HepG2 (cell line): ENCODE results near the gene VTI1B. TPM values are rescaled to one million over a fixed set of nuclear protein-coding genes. Genes with fewer than 3 reads are reported as not detected.
A peak's percentile ranks its signal among the peaks of the same experiment; 100 is the strongest.

ENCODE experiments used
- ATAC-seq: fragments of 200-7000 bp; cut with Tn5 transposase; 3 replicates; pipeline ENCODE4 v1.9.1; 2020; ENCODE audit warnings: mild to moderate bottlenecking, moderate library complexity
- BruUV-seq: library from RNA; stranded (reverse); fragments of 400-500 nt; replicated peaks from 2 replicates; lab custom pipeline; 2021; lab: Mats Ljungman, UMichigan
- CTCF ChIA-PET: fragments of 300-600 bp; formaldehyde crosslinking; extraction: SDS; loops from one replicate; lab custom pipeline; 2021; ENCODE audit warnings: low total read pairs, inconsistent platforms, low intra/inter-chr PET ratio; lab: Yijun Ruan, JAX
- POLR2A ChIA-PET: fragments of 350-600 bp; sonication (Branson Sonifier 250); formaldehyde crosslinking; loops from one replicate; lab custom pipeline; 2020; ENCODE audit warnings: antibody characterized with exemption, inconsistent platforms; lab: Yijun Ruan, JAX
- DNase-seq: peaks from one replicate; pipeline ENCODE4 v3.0.0-alpha.2; 2015; ENCODE audit warnings: low spot score
- FAIRE-seq: peaks from 3 replicates; lab custom pipeline; 2011; peaks lifted over from hg19 to GRCh38; lab: Jason Lieb, UNC
- H2AFZ ChIP-seq: one replicate; pipeline ENCODE4 v1.6.1; 2011; ENCODE audit warnings: low read length, inconsistent platforms
- H3K27ac ChIP-seq: fragments of 300-600 bp; 3 replicates; pipeline ENCODE4 v1.8.0; 2011; ENCODE audit warnings: mixed run types, mild to moderate bottlenecking, mixed read lengths, low read length, inconsistent platforms; ENCODE audit not compliant: insufficient read depth; ENCODE audit errors: extremely low read length
- H3K27me3 ChIP-seq, 2 experiments: fragments of 200-600 bp in 1 of 2; 2 replicates in 1 of 2; 3 replicates in 1 of 2; pipeline versions ENCODE4 v1.6.0 to v1.8.0; 2011; ENCODE audit warnings: low read length in 2 of 2, mild to moderate bottlenecking in 2 of 2, moderate library complexity in 2 of 2, inconsistent platforms in 1 of 2; ENCODE audit not compliant: insufficient read depth in 2 of 2, control insufficient read depth in 1 of 2
- H3K36me3 ChIP-seq, 2 experiments: fragments of 200-600 bp in 1 of 2; replicated peaks in 1 of 2; 2 replicates in 1 of 2; 3 replicates in 1 of 2; pipeline versions ENCODE4 v1.5.1 to v1.8.0; 2011; ENCODE audit warnings: low read length in 2 of 2, inconsistent platforms in 1 of 2; ENCODE audit not compliant: insufficient read depth in 2 of 2, control insufficient read depth in 1 of 2
- H3K4me1 ChIP-seq: 2 replicates; pipeline ENCODE4 v1.5.1; 2012; ENCODE audit warnings: low read length, inconsistent platforms; ENCODE audit not compliant: insufficient read depth
- H3K4me2 ChIP-seq: 2 replicates; pipeline ENCODE4 v1.6.0; 2011; ENCODE audit warnings: low read depth, low read length, inconsistent platforms
- H3K4me3 ChIP-seq, 3 experiments: fragments of 200-600 bp in 1 of 3; sonication (generic), shearing (Covaris generic) in 1 of 3; replicated peaks in 1 of 3; 2 replicates each; pipeline ENCODE4 v1.5.1; 2011 to 2016; ENCODE audit warnings: low read length in 3 of 3, inconsistent platforms in 2 of 3, low read depth in 2 of 3, mild to moderate bottlenecking in 2 of 3, control low read depth in 1 of 3, mixed read lengths in 1 of 3; ENCODE audit not compliant: insufficient read depth in 1 of 3
- H3K79me2 ChIP-seq: one replicate; pipeline ENCODE4 v1.6.1; 2011; ENCODE audit warnings: low read length, inconsistent platforms; ENCODE audit not compliant: insufficient read depth
- H3K9ac ChIP-seq: 2 replicates; pipeline ENCODE4 v1.6.0; 2011; ENCODE audit warnings: mild to moderate bottlenecking, low read depth, low read length, inconsistent platforms; ENCODE audit not compliant: insufficient read depth
- H3K9me3 ChIP-seq: 2 replicates; pipeline ENCODE4 v1.5.1; 2012; ENCODE audit warnings: mild to moderate bottlenecking, low read length
- H4K20me1 ChIP-seq: 2 replicates; pipeline ENCODE4 v1.6.0; 2011; ENCODE audit warnings: inconsistent platforms, mild to moderate bottlenecking, low read length, moderate library complexity; ENCODE audit not compliant: insufficient read depth
- JUND ChIP-seq: sonication (generic); formaldehyde crosslinking; IDR thresholded peaks from 2 replicates; pipeline ENCODE4 v1.8.0; 2022; ENCODE audit warnings: mild to moderate bottlenecking, missing genetic modification reagents
- SAFB2 ChIP-seq: sonication (generic); formaldehyde crosslinking; IDR thresholded peaks from 2 replicates; pipeline ENCODE4 v1.5.1; 2020; ENCODE audit warnings: missing genetic modification reagents, low read depth, mild to moderate bottlenecking, borderline replicate concordance
- SMARCC2 ChIP-seq: fragments of 450-650 bp; IDR thresholded peaks from 2 replicates; pipeline ENCODE4 v1.6.1; 2017; ENCODE audit warnings: antibody characterized with exemption, mild to moderate bottlenecking
- SNAPC2 ChIP-seq: sonication (generic); formaldehyde crosslinking; IDR thresholded peaks from 2 replicates; pipeline ENCODE4 v1.8.1; 2022; ENCODE audit warnings: mild to moderate bottlenecking, missing genetic modification reagents
- TBL1XR1 ChIP-seq: fragments of 150-350 bp; IDR thresholded peaks from 2 replicates; pipeline ENCODE4 v1.6.1; 2014; ENCODE audit warnings: borderline replicate concordance, low read length; ENCODE audit not compliant: partially characterized antibody
- ZNF18 ChIP-seq: sonication (generic); formaldehyde crosslinking; IDR thresholded peaks from 2 replicates; pipeline ENCODE4 v1.8.0; 2022; ENCODE audit warnings: mild to moderate bottlenecking, missing genetic modification reagents; ENCODE audit not compliant: insufficient replicate concordance
- ZNF251 ChIP-seq: sonication (generic); formaldehyde crosslinking; IDR thresholded peaks from 2 replicates; pipeline ENCODE4 v1.9.0; 2021; ENCODE audit warnings: mild to moderate bottlenecking, missing genetic modification reagents
- ZNF296 ChIP-seq: sonication (generic); formaldehyde crosslinking; conservative IDR thresholded peaks from 2 replicates; pipeline ENCODE4 v1.5.0; 2020; ENCODE audit warnings: mild to moderate bottlenecking, missing genetic modification reagents
- ZNF670 ChIP-seq: sonication (generic); formaldehyde crosslinking; IDR thresholded peaks from 2 replicates; pipeline ENCODE4 v1.8.0; 2022; ENCODE audit warnings: mild to moderate bottlenecking, missing genetic modification reagents, borderline replicate concordance
- ZNF720 ChIP-seq: sonication (generic); formaldehyde crosslinking; IDR thresholded peaks from 2 replicates; pipeline ENCODE4 v1.4.0; 2020; ENCODE audit warnings: missing genetic modification reagents
- ZNF770 ChIP-seq: sonication (generic); formaldehyde crosslinking; IDR thresholded peaks from 2 replicates; pipeline ENCODE4 v1.5.0; 2020; ENCODE audit warnings: mild to moderate bottlenecking, missing genetic modification reagents
- WGBS: methylation state at CpG from one replicate; pipeline ENCODE4 v1.1.6; 2017; ENCODE audit warnings: low lambda C conversion rate; 5-methylcytosine and 5-hydroxymethylcytosine counted together
- in situ Hi-C: cut with HindIII; loops from 2 replicates; pipeline ENCODE4 v1.10.0; 2017; ENCODE audit warnings: low pct_unique_long_range_greater_than_20kb; ENCODE audit not compliant: extremely low pct_ligation_motif_present
- intact Hi-C: fragments of 100-400 bp; cut with micrococcal nuclease; formaldehyde crosslinking; loops from one replicate; pipeline ENCODE4 v1.10.0; 2022; ENCODE audit not compliant: unreplicated experiment
- polyA plus RNA-seq, 8 experiments: library from polyadenylated mRNA; depleted of rRNA in 3 of 8; stranded (reverse) in 7 of 8; unstranded in 1 of 8; fragments of >200 nt; fragmentation: Illumina TruSeq in 4 of 8; extraction: Trizol in 4 of 8; gene quantifications; 2 replicates each; pipeline versions ENCODE4 v1.2.1 to v1.2.3, GENCODE V29; 2011 to 2016; ENCODE audit warnings: low read depth in 4 of 8, missing spikeins in 1 of 8, mixed read lengths in 1 of 8; ENCODE audit not compliant: insufficient read depth in 1 of 8
- total RNA-seq, 5 experiments: library from RNA; depleted of rRNA; stranded (reverse); fragments of >200 nt; fragmentation: Illumina TruSeq; extraction: Trizol; gene quantifications; 2 replicates each; pipeline ENCODE4 v1.2.3, GENCODE V29; 2016; ENCODE audit warnings: low read depth in 1 of 5
- TF ChIP-seq, protein P1 (sequence below): IDR thresholded peaks from 2 replicates; pipeline ENCODE4 v1.6.1; 2012; ENCODE audit warnings: low read depth, low read length, improper control_type of control experiment
- TF ChIP-seq, protein P2 (sequence below): sonication (generic); formaldehyde crosslinking; IDR thresholded peaks from 2 replicates; pipeline ENCODE4 v1.4.0; 2020; ENCODE audit warnings: mild to moderate bottlenecking, missing genetic modification reagents

The VTI1B gene
- total and polyA plus RNA-seq, 2 of the 13 experiments (the other 11 are each of a cell fraction or from before 2014, with no cell fraction given), result 39.0 to 103 TPM

DNA sequence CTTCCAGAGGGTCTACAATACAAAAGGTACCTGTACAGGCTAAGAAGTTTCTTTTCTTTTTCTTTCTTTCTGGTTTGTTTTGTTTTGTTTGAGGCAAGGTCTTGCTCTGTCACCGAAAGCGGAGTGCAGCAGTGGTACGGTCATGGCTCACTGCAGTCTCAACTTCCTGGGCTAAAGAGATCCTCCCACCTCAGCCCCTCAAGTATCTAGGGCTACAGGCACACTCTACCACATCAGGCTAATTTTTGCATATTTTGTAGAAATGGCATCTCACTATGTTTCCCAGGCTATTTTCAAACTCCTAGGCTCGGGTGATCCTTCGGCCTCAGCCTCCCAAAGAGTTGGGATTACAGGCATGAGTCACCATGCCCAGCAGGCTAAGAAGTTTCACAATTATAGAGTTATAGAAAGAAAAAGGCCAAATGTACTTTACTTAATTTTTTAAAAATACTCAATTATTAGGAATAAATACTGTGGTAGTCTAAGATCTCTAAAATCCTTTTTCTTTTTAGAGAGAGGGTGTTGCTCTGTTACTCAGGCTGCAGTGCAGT is 71.4 kb downstream of the VTI1B start (continued):
- peak; percentile 40; the same call in 1 of the 2 replicates for TF ChIP-seq ZNF770 (CRISPR knock-in tag)
- TF ChIP-seq TBL1XR1, result no peak
- no peak for TF ChIP-seq SMARCC2
- TF ChIP-seq, protein P1, sequence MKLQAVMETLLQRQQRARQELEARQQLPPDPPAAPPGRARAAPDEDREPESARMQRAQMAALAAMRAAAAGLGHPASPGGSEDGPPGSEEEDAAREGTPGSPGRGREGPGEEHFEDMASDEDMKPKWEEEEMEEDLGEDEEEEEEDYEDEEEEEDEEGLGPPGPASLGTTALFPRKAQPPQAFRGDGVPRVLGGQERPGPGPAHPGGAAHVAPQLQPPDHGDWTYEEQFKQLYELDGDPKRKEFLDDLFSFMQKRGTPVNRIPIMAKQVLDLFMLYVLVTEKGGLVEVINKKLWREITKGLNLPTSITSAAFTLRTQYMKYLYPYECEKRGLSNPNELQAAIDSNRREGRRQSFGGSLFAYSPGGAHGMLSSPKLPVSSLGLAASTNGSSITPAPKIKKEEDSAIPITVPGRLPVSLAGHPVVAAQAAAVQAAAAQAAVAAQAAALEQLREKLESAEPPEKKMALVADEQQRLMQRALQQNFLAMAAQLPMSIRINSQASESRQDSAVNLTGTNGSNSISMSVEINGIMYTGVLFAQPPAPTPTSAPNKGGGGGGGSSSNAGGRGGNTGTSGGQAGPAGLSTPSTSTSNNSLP, result no peak
- TF ChIP-seq SNAPC2 (CRISPR knock-in tag), result no peak
- TF ChIP-seq ZNF296 (CRISPR knock-in tag), result no peak

DNA sequence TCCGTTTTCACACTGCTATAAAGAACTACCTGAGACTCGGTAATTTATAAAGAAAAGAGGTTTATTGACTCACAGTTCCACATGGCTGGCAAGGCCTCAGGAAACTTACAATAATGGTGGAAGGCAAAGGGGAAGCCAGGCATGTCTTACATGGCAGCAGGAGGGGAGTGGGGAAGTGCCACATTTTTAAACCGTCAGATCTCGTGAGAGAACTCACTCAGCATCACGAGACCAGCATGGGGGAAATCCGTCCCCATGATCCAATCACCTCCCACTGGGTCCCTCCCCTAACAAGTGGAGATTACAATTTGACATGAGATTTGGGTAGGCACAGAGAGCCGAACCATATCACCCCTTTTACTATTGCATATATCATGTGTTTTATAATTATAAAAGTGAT is 72.4 kb downstream of the VTI1B start:
- 60% methylated on average over 7 of the region's 7 CpGs for WGBS
- DNase-seq (no peak), ATAC-seq (no peak), FAIRE-seq (no peak)
- BruUV-seq, result no TSS peak
- H3K9ac ChIP-seq, result no peak overlapping the region
- no peaks in the 10 kb centered on the region for H3K9me3 ChIP-seq
- peaks cover 9% of the 10 kb centered on the region for H3K79me2 ChIP-seq
- H3K4me1 ChIP-seq, result peaks cover 44% of the 10 kb centered on the region
- no peaks in the 10 kb centered on the region; a peak in 1 of 5 replicates for H3K27me3 ChIP-seq
- CTCF ChIA-PET, result no interaction called here
- no peaks in the 10 kb centered on the region for H3K36me3 ChIP-seq
- intact Hi-C loops, result no loop called here
- no peak overlapping the region for H3K4me3 ChIP-seq
- H4K20me1 ChIP-seq, result no peaks in the 10 kb centered on the region
- in situ Hi-C loops, result loop anchor here (25.0 kb wide), 1 partner anchor 1210 kb away; no protein-coding TSS in a partner anchor
- TF ChIP-seq ZNF18 (CRISPR knock-in tag), result no peak
- TF ChIP-seq JUND (CRISPR knock-in tag), result no peak
- TF ChIP-seq SAFB2 (CRISPR knock-in tag), result no peak
- TF ChIP-seq ZNF720, result no peak
- TF ChIP-seq ZNF670 (CRISPR knock-in tag), result no peak
- TF ChIP-seq ZNF251, result no peak
- TF ChIP-seq, protein P2, sequence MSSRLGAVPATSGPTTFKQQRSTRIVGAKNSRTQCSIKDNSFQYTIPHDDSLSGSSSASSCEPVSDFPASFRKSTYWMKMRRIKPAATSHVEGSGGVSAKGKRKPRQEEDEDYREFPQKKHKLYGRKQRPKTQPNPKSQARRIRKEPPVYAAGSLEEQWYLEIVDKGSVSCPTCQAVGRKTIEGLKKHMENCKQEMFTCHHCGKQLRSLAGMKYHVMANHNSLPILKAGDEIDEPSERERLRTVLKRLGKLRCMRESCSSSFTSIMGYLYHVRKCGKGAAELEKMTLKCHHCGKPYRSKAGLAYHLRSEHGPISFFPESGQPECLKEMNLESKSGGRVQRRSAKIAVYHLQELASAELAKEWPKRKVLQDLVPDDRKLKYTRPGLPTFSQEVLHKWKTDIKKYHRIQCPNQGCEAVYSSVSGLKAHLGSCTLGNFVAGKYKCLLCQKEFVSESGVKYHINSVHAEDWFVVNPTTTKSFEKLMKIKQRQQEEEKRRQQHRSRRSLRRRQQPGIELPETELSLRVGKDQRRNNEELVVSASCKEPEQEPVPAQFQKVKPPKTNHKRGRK, result no peak
- TF ChIP-seq, all 625 proteins: peak for 0
- POLR2A ChIA-PET, result no interaction called here
- Histone ChIP-seq H3K4me2 (no peak overlapping the region), H2AFZ (no peak overlapping the region), H3K27ac (no peak overlapping the region)
